H1 (cell line): ENCODE measurements around the gene ARMC9. TPM values are rescaled to one million over a fixed set of nuclear protein-coding genes. Genes with fewer than 3 reads are reported as not detected.

Experiments
- CTCF ChIA-PET: fragments of 300-600 bp; sonication (Branson Sonifier 250); formaldehyde crosslinking; loops from one replicate; lab custom pipeline; 2021; ENCODE audit not compliant: partially characterized antibody; lab: Charles Lee
- POLR2A ChIA-PET: fragments of 300-600 bp; sonication (Branson Sonifier 250); formaldehyde crosslinking; loops from one replicate; lab custom pipeline; 2021; ENCODE audit warnings: inconsistent platforms; ENCODE audit not compliant: partially characterized antibody; lab: Charles Lee
- DNase-seq, 2 experiments: peaks; one replicate each; pipeline versions ENCODE4 v3.0.0 to v3.0.0-alpha.2; 2010 to 2022; ENCODE audit warnings: low spot score in 2 of 2, low read depth in 1 of 2, mixed read lengths in 1 of 2
- FAIRE-seq: peaks from 2 replicates; lab custom pipeline; 2011; peaks lifted over from hg19 to GRCh38; lab: Jason Lieb, UNC
- H2AFZ ChIP-seq: 2 replicates; pipeline ENCODE4 v1.8.1; 2012; ENCODE audit warnings: low read length, inconsistent platforms
- H2AK5ac ChIP-seq: 2 replicates; pipeline ENCODE4 v1.6.1; 2013; ENCODE audit warnings: low read depth, low read length
- H2BK120ac ChIP-seq: replicated peaks from 2 replicates; pipeline ENCODE3; 2013; ENCODE audit warnings: low read depth, low read length, inconsistent platforms
- H2BK12ac ChIP-seq: 2 replicates; pipeline ENCODE4 v1.6.1; 2013; ENCODE audit warnings: low read depth, low read length
- H2BK15ac ChIP-seq: 2 replicates; pipeline ENCODE4 v1.6.1; 2013; ENCODE audit warnings: low read length
- H2BK20ac ChIP-seq: 2 replicates; pipeline ENCODE4 v1.6.1; 2013; ENCODE audit warnings: low read length
- H2BK5ac ChIP-seq: 2 replicates; pipeline ENCODE4 v1.6.1; 2013; ENCODE audit warnings: low read depth, low read length
- H3K14ac ChIP-seq: 2 replicates; pipeline ENCODE4 v1.6.1; 2013; ENCODE audit warnings: inconsistent platforms; ENCODE audit not compliant: insufficient read length
- H3K18ac ChIP-seq: 2 replicates; pipeline ENCODE4 v1.6.1; 2013; ENCODE audit warnings: low read length; ENCODE audit errors: extremely low read depth
- H3K23ac ChIP-seq: 2 replicates; pipeline ENCODE4 v1.6.1; 2013; ENCODE audit warnings: inconsistent platforms; ENCODE audit not compliant: insufficient read length
- H3K23me2 ChIP-seq: 2 replicates; pipeline ENCODE4 v1.6.1; 2013; ENCODE audit warnings: low read depth, low read length
- H3K27ac ChIP-seq: 2 replicates; pipeline ENCODE4 v1.6.1; 2011; ENCODE audit warnings: low read depth, low read length, inconsistent platforms
- H3K27me3 ChIP-seq, 4 experiments: replicated peaks in 1 of 4; 1 replicate in 1 of 4; 2 replicates in 3 of 4; pipeline versions ENCODE4 v1.6.1 to v1.8.1; 2011 to 2013; ENCODE audit warnings: low read length in 3 of 4, mild to moderate bottlenecking in 3 of 4, inconsistent platforms in 2 of 4, mixed read lengths in 2 of 4, moderate library complexity in 1 of 4; ENCODE audit not compliant: control insufficient read depth in 3 of 4, insufficient read depth in 3 of 4; ENCODE audit errors: extremely low read depth in 1 of 4
- H3K36me3 ChIP-seq, 4 experiments: 2 replicates each; pipeline versions ENCODE4 v1.6.1 to v1.8.1; 2011 to 2013; ENCODE audit warnings: mild to moderate bottlenecking in 4 of 4, low read length in 3 of 4, moderate library complexity in 2 of 4, control low read depth in 1 of 4, inconsistent platforms in 1 of 4; ENCODE audit not compliant: insufficient read depth in 4 of 4, control insufficient read depth in 2 of 4
- H3K4ac ChIP-seq: replicated peaks from 2 replicates; pipeline ENCODE3; 2013; ENCODE audit warnings: low read length, low read depth, mixed read lengths, inconsistent platforms; ENCODE audit not compliant: insufficient read length
- H3K4me1 ChIP-seq, 4 experiments: replicated peaks in 1 of 4; 1 replicate in 1 of 4; 2 replicates in 3 of 4; pipeline versions ENCODE4 v1.6.1 to v1.8.1; 2011 to 2013; ENCODE audit warnings: low read length in 3 of 4, inconsistent platforms in 2 of 4, mixed read lengths in 1 of 4; ENCODE audit not compliant: insufficient read depth in 4 of 4, control insufficient read depth in 3 of 4
- H3K4me2 ChIP-seq, 2 experiments: 2 replicates each; pipeline versions ENCODE4 v1.6.1 to v1.8.1; 2011 to 2013; ENCODE audit warnings: low read depth in 2 of 2, low read length in 2 of 2, control low read depth in 1 of 2, inconsistent platforms in 1 of 2, mild to moderate bottlenecking in 1 of 2; ENCODE audit not compliant: insufficient read depth in 1 of 2
- H3K4me3 ChIP-seq, 4 experiments: fragments of 200-600, 300-600 bp in 1 of 4; sonication (generic), shearing (Covaris generic), sonication (Bioruptor Twin) in 1 of 4; 2 replicates each; pipeline versions ENCODE4 v1.5.1 to v1.8.1; 2011 to 2016; ENCODE audit warnings: low read length in 4 of 4, low read depth in 3 of 4, control low read depth in 2 of 4, inconsistent platforms in 2 of 4, mild to moderate bottlenecking in 2 of 4, mixed read lengths in 1 of 4, moderate library complexity in 1 of 4; ENCODE audit not compliant: insufficient read depth in 2 of 4; ENCODE audit errors: extremely low read depth in 1 of 4
- H3K56ac ChIP-seq: replicated peaks from 2 replicates; pipeline ENCODE3; 2013; ENCODE audit warnings: low read depth, mild to moderate bottlenecking, mixed read lengths, low read length, inconsistent platforms; ENCODE audit not compliant: insufficient read length
- H3K79me1 ChIP-seq: 2 replicates; pipeline ENCODE4 v1.6.1; 2013; ENCODE audit warnings: low read depth, low read length, control low read depth
- H3K79me2 ChIP-seq, 2 experiments: 2 replicates each; pipeline versions ENCODE4 v1.6.1 to v1.8.1; 2012 to 2013; ENCODE audit warnings: low read length in 2 of 2, mild to moderate bottlenecking in 2 of 2, inconsistent platforms in 1 of 2; ENCODE audit not compliant: insufficient read depth in 2 of 2, control insufficient read depth in 1 of 2
- H3K9ac ChIP-seq, 4 experiments: replicated peaks in 1 of 4; 1 replicate in 1 of 4; 2 replicates in 3 of 4; pipeline versions ENCODE4 v1.6.1 to v1.8.1; 2011 to 2013; ENCODE audit warnings: low read depth in 3 of 4, low read length in 3 of 4, control low read depth in 2 of 4, mild to moderate bottlenecking in 2 of 4, moderate library complexity in 2 of 4, inconsistent platforms in 1 of 4; ENCODE audit errors: extremely low read depth in 1 of 4
- H3K9me3 ChIP-seq, 2 experiments: 2 replicates each; pipeline versions ENCODE4 v1.6.1 to v1.8.1; 2012 to 2013; ENCODE audit warnings: mild to moderate bottlenecking in 2 of 2, moderate library complexity in 2 of 2, control low read depth in 1 of 2, inconsistent platforms in 1 of 2, low read depth in 1 of 2, low read length in 1 of 2, mixed read lengths in 1 of 2; ENCODE audit not compliant: insufficient read depth in 2 of 2
- H4K20me1 ChIP-seq, 2 experiments: replicated peaks in 1 of 2; 2 replicates each; pipeline versions ENCODE3 to v1.8.1; 2011 to 2013; ENCODE audit warnings: inconsistent platforms in 2 of 2, low read length in 2 of 2, mild to moderate bottlenecking in 1 of 2; ENCODE audit not compliant: insufficient read depth in 2 of 2, control insufficient read depth in 1 of 2
- H4K5ac ChIP-seq: 2 replicates; pipeline ENCODE4 v1.6.1; 2013; ENCODE audit warnings: low read length, low read depth, mixed read lengths, inconsistent platforms; ENCODE audit not compliant: insufficient read length
- H4K8ac ChIP-seq: 2 replicates; pipeline ENCODE4 v1.8.0; 2013; ENCODE audit warnings: mild to moderate bottlenecking, moderate library complexity, low read length, inconsistent platforms; ENCODE audit not compliant: insufficient read depth; ENCODE audit errors: extremely low read depth
- H4K91ac ChIP-seq: replicated peaks from 2 replicates; pipeline ENCODE3; 2013; ENCODE audit warnings: low read length, mixed read lengths, inconsistent platforms; ENCODE audit not compliant: insufficient read length
- WGBS, 2 experiments: shearing (Covaris generic) in 1 of 2; methylation state at CpG; one replicate each; pipeline versions ENCODE4 v1.1.6 to v1.1.7; 2013 to 2015; ENCODE audit warnings: low lambda C conversion rate in 2 of 2, mixed read lengths in 2 of 2, inconsistent platforms in 1 of 2, low coverage in 1 of 2, missing lambda C conversion rate in 1 of 2; ENCODE audit not compliant: insufficient replicate concordance in 2 of 2, insufficient coverage in 1 of 2, insufficient read length in 1 of 2; ENCODE audit errors: extremely low coverage in 1 of 2, missing lambda C conversion rate in 1 of 2; 5-methylcytosine and 5-hydroxymethylcytosine counted together
- polyA plus RNA-seq, 7 experiments: library from polyadenylated mRNA; depleted of rRNA in 3 of 7; stranded (reverse) in 5 of 7; unstranded in 2 of 7; fragments of >200 nt in 5 of 7; fragments of 200-250 nt in 2 of 7; gene quantifications; 1 replicate in 5 of 7; 2 replicates in 1 of 7; 4 replicates in 1 of 7; pipeline versions ENCODE4 v1.2.1 to v1.2.3, GENCODE V29; 2011 to 2013; ENCODE audit warnings: missing spikeins in 2 of 7, mixed read lengths in 2 of 7
- total RNA-seq: library from RNA; stranded (reverse); fragmentation: NEBNext Ultra II Directional; extraction: Animal tissue kit (Norgen Biotek cat#: 25700); gene quantifications from 2 replicates; pipeline ENCODE4 v1.2.1, GENCODE V29; 2021

ARMC9 gene
- total and polyA plus RNA-seq, 2 of the 8 experiments (the other 6 are each of a cell fraction or from before 2014, with no cell fraction given) = 23.2 to 36.1 TPM

- Histone ChIP-seq H3K56ac (no peak overlapping the region), H3K79me2 (no peaks in the 10 kb centered on the region), H4K5ac (no peak overlapping the region), H3K4ac (no peak overlapping the region), H4K8ac (no peak overlapping the region), H3K23ac (no peak overlapping the region), H3K9me3 (peaks cover 3% of the 10 kb centered on the region in 2 experiments; a peak in 1 of 4 replicates), H3K4me3 (no peak overlapping the region), H3K9ac (no peak overlapping the region), H2AFZ (no peak overlapping the region), H4K91ac (no peak overlapping the region), H2BK5ac (no peak overlapping the region), H3K14ac (no peak overlapping the region), H3K18ac (no peak overlapping the region), H3K4me2 (no peak overlapping the region), H2BK120ac (no peak overlapping the region), H3K27me3 (no peaks in the 10 kb centered on the region), H3K36me3 (no peaks in the 10 kb centered on the region), H3K23me2 (peaks cover 1% of the 10 kb centered on the region), H2BK12ac (no peak overlapping the region), H3K79me1 (no peaks in the 10 kb centered on the region), H2BK20ac (no peak overlapping the region; the same call in 1 of the 2 replicates), H4K20me1 (no peaks in the 10 kb centered on the region), H3K27ac (no peak overlapping the region), H2BK15ac (no peak overlapping the region), H3K4me1 (peaks cover 0 to 9% (median 2%) of the 10 kb centered on the region in 4 experiments; a peak in 6 of 7 replicates), H2AK5ac (no peak overlapping the region)
- FAIRE-seq (no peak), DNase-seq (no peak)
- 88% methylated on average over 3 of the region's 3 CpGs; no CpG with 5 or more reads in 1 of the 2 experiments for WGBS, 2 experiments
- ChIA-PET POLR2A (interaction anchor here (1.0 to 2.1 kb wide), 4 partner anchors 8 to 78 kb away, joined by 3 to 5 read pairs (median 4); no protein-coding TSS in a partner anchor), CTCF (interaction anchor here (1.1 to 29.5 kb wide), 6 partner anchors 8 to 90 kb away, joined by 3 to 617 read pairs (median 7); partner anchors contain the start of gene B3GNT7)
Measured at GRCh38 chr2:231386446-231386845, 188.0 kb downstream of the ARMC9 start.
